Measurements from ENCODE around the gene SCPEP1.
"Not testable (repeated sequence)": the region's sequence is repeated elsewhere in the genome, so short reads cannot be mapped to it uniquely, and the experiment has no call there.

DNA sequence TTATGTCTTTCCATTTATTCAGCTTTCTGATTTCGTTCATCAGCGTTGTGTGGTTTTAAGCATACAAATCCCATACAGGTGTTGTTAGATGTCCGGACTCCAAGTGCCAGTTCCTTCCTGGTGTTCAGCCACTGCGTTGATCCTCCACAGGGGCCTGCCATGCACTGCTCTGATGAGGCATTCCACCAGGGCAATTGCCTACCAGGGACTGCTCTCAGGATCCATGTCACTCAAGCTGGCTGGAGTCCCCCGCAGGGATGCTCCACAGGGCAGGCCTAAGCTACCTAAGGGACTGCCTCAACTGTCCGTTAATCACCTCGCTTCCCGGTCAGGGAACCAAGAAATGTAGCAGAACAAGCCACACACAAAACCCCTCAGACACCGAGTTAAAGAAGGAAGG lies 12.7 kb upstream of the SCPEP1 start:
- TF ChIP-seq, protein P1, sequence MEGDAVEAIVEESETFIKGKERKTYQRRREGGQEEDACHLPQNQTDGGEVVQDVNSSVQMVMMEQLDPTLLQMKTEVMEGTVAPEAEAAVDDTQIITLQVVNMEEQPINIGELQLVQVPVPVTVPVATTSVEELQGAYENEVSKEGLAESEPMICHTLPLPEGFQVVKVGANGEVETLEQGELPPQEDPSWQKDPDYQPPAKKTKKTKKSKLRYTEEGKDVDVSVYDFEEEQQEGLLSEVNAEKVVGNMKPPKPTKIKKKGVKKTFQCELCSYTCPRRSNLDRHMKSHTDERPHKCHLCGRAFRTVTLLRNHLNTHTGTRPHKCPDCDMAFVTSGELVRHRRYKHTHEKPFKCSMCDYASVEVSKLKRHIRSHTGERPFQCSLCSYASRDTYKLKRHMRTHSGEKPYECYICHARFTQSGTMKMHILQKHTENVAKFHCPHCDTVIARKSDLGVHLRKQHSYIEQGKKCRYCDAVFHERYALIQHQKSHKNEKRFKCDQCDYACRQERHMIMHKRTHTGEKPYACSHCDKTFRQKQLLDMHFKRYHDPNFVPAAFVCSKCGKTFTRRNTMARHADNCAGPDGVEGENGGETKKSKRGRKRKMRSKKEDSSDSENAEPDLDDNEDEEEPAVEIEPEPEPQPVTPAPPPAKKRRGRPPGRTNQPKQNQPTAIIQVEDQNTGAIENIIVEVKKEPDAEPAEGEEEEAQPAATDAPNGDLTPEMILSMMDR (conservative IDR thresholded peaks at IDR 0.05): not testable (repeated sequence)
- TF ChIP-seq EZH2 (IDR thresholded peaks at IDR 0.05; ENCODE audit: low read depth): not testable (repeated sequence)

Measured in PC-9 (cell line).